LHCN-M2 (cell line): ENCODE measurements around the gene DDO. TPM values are rescaled to one million over a fixed set of nuclear protein-coding genes. Genes with fewer than 3 reads are reported as not detected.

Experiments used
- DNase-seq: peaks from one replicate; pipeline ENCODE4 v3.0.0-alpha.2; 2012; ENCODE audit warnings: low read depth
- total RNA-seq: library from RNA; depleted of rRNA; stranded (reverse); fragments of >200 nt; gene quantifications from 2 replicates; pipeline ENCODE4 v1.2.3, GENCODE V29; 2014; rRNA removed

The DDO gene
- total RNA-seq, 1 experiment from 2014 or later, result 3.3 TPM

- DNase-seq, result no peak
Measured at GRCh38 chr6:110348961-110349690, 66.2 kb downstream of the DDO start.

DNA sequence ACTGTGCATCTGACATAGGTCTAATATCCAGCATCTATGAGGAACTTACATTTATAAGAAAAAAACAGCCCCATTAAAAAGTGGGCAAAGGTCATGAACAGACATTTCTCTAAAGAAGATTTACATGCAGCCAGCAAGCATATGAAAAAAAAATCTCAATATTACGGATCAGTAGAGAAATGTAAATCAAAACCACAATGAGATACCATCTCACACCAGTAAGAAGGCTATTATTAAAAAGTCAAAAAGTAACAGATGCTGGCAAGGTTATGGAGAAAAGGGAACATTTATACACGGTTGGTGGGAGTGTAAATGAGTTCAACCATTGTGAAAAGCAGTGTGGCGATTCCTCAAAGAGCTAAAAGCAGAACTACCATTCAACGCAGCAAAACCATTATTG is 70.3 kb downstream of the DDO start:
- DNase-seq, result no peak

DNA sequence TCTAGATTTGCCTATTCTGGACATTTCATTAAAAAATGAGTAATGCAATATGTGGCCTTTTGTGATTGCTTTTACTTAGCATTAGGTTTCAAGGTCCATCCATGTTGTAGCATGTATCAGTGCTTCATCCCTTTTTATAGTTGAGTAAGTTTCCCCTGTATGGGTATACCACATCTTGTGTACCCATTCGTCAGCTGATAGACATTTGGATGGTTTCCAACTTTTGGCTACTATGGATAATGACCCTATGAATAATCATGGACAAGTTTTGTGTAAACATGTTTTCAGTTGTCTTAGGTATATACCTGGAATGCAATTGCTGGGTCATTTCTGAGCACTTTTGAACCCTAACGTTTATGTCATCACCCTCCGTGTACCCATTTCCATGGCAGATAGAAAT is 72.6 kb downstream of the DDO start:
- DNase-seq, result no peak

Other genes with a start within 250 kb of the DDO start
- gene WASF1, start 235.9 kb downstream of the DDO start, total RNA-seq, result 11.3 and 14.9 TPM in 2 replicates
- gene CDC40, start 235.1 kb downstream of the DDO start, total RNA-seq, result 20.4 and 20.5 TPM in 2 replicates
- gene METTL24, start 57.2 kb downstream of the DDO start, total RNA-seq, result not detected in 2 replicates
- gene SLC22A16, start 61.0 kb upstream of the DDO start, total RNA-seq, result not detected in 2 replicates